Body of pancreas (tissue), 4 donors: ENCODE measurements around the gene KLF9. TPM values are rescaled to one million over a fixed set of nuclear protein-coding genes. Genes with fewer than 3 reads are reported as not detected.

Source experiments
- ATAC-seq: fragments of 150-250 bp; one replicate; pipeline ENCODE4 v1.9.1; 2016
- DNase-seq, 4 donors: peaks; one replicate each; pipeline ENCODE4 v3.0.0-alpha.2; 2019
- H3K27ac ChIP-seq, 4 donors: fragments of 200-600 bp; sonication (generic); 1 replicate in 3 of 4; 2 replicates in 1 of 4; pipeline versions ENCODE4 v1.5.1 to v1.6.1; 2016 to 2019; ENCODE audit warnings: mild to moderate bottlenecking in 1 of 4, mixed read lengths in 1 of 4, moderate library complexity in 1 of 4
- H3K27me3 ChIP-seq, 2 donors: fragments of 200-600 bp; sonication (generic); one replicate each; pipeline ENCODE4 v1.6.0; 2016; ENCODE audit warnings: mild to moderate bottlenecking in 1 of 2
- H3K36me3 ChIP-seq, 2 donors: fragments of 200-600 bp; sonication (generic); replicated peaks in 1 of 2; 2 replicates each; pipeline ENCODE4 v1.5.1; 2016; ENCODE audit warnings: low read depth in 2 of 2; ENCODE audit not compliant: insufficient read depth in 1 of 2
- H3K4me1 ChIP-seq: fragments of 200-600 bp; sonication (generic); one replicate; pipeline ENCODE4 v1.6.0; 2016
- H3K4me3 ChIP-seq, 2 donors: fragments of 200-600 bp; sonication (generic); 1 replicate in 1 of 2; 2 replicates in 1 of 2; pipeline ENCODE4 v1.5.1; 2016 to 2019
- H3K9me3 ChIP-seq, 3 donors: fragments of 200-600 bp; sonication (generic); 1 replicate in 2 of 3; 2 replicates in 1 of 3; pipeline ENCODE4 v1.5.1; 2016
- POLR2A ChIP-seq, 3 donors: fragments of 450-650 bp; IDR thresholded peaks; one replicate each; pipeline ENCODE4 v1.6.1; 2016; ENCODE audit warnings: antibody characterized with exemption in 3 of 3, mild to moderate bottlenecking in 2 of 3
- WGBS, 2 donors: methylation state at CpG; one replicate each; pipeline ENCODE4 v1.1.5; 2017; 5-methylcytosine and 5-hydroxymethylcytosine counted together
- intact Hi-C: fragments of 100-400 bp; cut with DNase I; formaldehyde crosslinking; loops from one replicate; pipeline ENCODE4 v1.15.1; 2023
- total RNA-seq, 2 donors: library from RNA; depleted of rRNA; stranded (reverse); fragments of >200 nt; gene quantifications; one replicate each; pipeline ENCODE4 v1.1.0, GENCODE V29; 2016
- TF ChIP-seq, protein P1 (sequence below), 7 experiments: fragments of 450-650 bp in 4 of 7; fragments of 200-600 bp in 3 of 7; sonication (generic) in 3 of 7; IDR thresholded peaks; one replicate each; pipeline ENCODE4 v1.5.1; 2016 to 2019; ENCODE audit warnings: antibody characterized with exemption in 7 of 7

KLF9 gene
- total RNA-seq, 2 donors from 2014 or later, result 38.1 to 63.6 TPM

DNA sequence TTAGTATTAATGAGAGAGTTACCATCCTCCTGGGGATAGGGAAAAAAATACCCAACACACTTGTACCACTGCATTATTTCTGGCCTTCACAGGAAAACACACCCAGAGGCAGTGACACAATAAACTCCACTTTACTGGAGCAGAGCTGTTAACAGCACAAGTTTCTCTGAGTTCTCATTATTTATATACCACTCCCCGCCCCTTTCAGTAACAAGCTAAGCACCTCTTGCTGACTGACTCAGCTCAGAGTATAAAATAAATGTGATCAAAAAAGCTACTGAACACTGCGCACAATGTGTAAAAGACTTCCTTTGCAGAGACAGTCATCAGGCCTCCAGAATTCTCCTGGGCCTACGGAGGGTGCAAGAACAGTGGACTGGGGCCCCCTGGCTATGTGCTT is 21.6 kb downstream of the KLF9 start:
- TF ChIP-seq, protein P1, sequence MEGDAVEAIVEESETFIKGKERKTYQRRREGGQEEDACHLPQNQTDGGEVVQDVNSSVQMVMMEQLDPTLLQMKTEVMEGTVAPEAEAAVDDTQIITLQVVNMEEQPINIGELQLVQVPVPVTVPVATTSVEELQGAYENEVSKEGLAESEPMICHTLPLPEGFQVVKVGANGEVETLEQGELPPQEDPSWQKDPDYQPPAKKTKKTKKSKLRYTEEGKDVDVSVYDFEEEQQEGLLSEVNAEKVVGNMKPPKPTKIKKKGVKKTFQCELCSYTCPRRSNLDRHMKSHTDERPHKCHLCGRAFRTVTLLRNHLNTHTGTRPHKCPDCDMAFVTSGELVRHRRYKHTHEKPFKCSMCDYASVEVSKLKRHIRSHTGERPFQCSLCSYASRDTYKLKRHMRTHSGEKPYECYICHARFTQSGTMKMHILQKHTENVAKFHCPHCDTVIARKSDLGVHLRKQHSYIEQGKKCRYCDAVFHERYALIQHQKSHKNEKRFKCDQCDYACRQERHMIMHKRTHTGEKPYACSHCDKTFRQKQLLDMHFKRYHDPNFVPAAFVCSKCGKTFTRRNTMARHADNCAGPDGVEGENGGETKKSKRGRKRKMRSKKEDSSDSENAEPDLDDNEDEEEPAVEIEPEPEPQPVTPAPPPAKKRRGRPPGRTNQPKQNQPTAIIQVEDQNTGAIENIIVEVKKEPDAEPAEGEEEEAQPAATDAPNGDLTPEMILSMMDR (IDR thresholded peaks at IDR 0.05), result no peak
- no peak for TF ChIP-seq POLR2A (IDR thresholded peaks at IDR 0.05)
- DNase-seq (no peak), ATAC-seq (no peak)
- intact Hi-C loops, result loop anchor here (10.0 kb wide), 2 partner anchors 68 to 202 kb away; no protein-coding TSS in a partner anchor
- H3K9me3 ChIP-seq, result no peaks in the 10 kb centered on the region
- H3K27ac ChIP-seq, result peak overlapping the region in 1 of 4 donors; percentile 3
- WGBS, 2 donors, result 84 to 89% methylated on average over 3 of the region's 3 CpGs
- peaks cover 71% of the 10 kb centered on the region for H3K4me1 ChIP-seq
- no peaks in the 10 kb centered on the region for H3K36me3 ChIP-seq
- H3K4me3 ChIP-seq, result no peak overlapping the region
- H3K27me3 ChIP-seq, result no peaks in the 10 kb centered on the region

DNA sequence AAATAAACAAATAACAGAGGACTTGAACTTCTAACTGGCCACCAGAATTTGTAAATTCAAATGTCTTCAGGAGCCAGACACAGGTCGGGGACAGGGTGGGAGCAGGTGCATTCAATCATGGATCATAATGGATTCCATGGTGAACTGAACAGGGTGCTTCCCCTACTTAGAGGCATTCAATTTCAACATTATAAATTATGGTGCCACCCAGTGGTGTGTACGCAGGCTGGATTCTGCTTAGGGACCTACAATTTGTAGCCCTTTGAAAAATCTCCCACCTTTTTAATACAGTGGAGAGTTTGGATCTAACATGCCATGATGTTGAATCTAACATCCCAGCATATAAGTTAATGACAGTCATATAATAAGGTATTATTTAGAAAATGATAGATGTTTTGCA is 22.3 kb downstream of the KLF9 start:
- TF ChIP-seq POLR2A (IDR thresholded peaks at IDR 0.05), result no peak
- TF ChIP-seq, protein P1 (IDR thresholded peaks at IDR 0.05), result peak in 5 of 7 experiments; percentile 8 to 25 (median 13)
- Histone ChIP-seq H3K4me1 (peaks cover 64% of the 10 kb centered on the region), H3K4me3 (no peak overlapping the region), H3K27me3 (no peaks in the 10 kb centered on the region), H3K9me3 (no peaks in the 10 kb centered on the region), H3K27ac (no peak overlapping the region), H3K36me3 (no peaks in the 10 kb centered on the region)
- DNase-seq (no peak), ATAC-seq (no peak)
- intact Hi-C loops, result loop anchor here (10.0 kb wide), 2 partner anchors 67 to 203 kb away; no protein-coding TSS in a partner anchor
- 83 to 92% methylated on average over 2 of the region's 2 CpGs for WGBS, 2 donors

- Histone ChIP-seq H3K27ac (peak overlapping the region in 1 of 4 donors; percentile 2), H3K9me3 (no peaks in the 10 kb centered on the region), H3K4me3 (no peak overlapping the region), H3K27me3 (no peaks in the 10 kb centered on the region), H3K36me3 (peaks cover 0 to 9% of the 10 kb centered on the region in 2 donors), H3K4me1 (peaks cover 60% of the 10 kb centered on the region)
- TF ChIP-seq, protein P1 (IDR thresholded peaks at IDR 0.05), result no peak
- TF ChIP-seq POLR2A (IDR thresholded peaks at IDR 0.05), result no peak
- intact Hi-C loops, result loop anchor here (10.0 kb wide), 2 partner anchors 66 to 204 kb away; no protein-coding TSS in a partner anchor
- WGBS, 2 donors, result 82 to 89% methylated on average over 2 of the region's 2 CpGs
- DNase-seq, result no peak
- no peak for ATAC-seq
These were observed 23.5 kb downstream of the KLF9 start for GRCh38 chr9:70390933-70391341.

DNA sequence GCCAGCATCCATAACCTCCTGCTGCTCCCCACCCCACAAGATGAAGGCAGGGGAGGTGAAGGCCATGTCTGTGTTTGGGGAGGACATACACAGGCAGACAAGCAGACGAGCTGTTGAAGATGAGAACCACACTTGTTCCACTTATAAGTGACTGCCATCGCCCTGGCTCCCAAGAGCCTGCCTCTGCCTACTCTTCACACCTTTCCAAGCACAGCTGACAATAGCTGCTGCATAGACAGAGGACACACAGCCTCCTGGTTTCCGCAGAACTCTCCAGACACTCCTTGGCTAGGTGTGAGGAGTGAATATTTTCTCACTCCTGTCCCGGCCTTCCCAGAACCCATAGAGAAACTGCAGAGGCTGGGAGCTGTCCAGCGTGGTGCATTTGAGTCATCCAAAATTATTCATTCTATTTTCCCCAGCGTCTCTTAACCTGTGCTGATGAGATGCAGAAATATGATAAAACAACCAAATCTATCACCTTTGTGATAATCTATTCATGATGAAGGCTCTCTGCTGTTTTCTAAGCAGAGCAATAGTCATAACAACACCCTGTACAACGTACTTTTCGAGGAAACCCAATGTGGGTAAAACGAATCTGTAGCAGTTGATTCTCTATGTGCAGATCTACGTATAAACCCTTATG is 24.7 kb downstream of the KLF9 start:
- TF ChIP-seq POLR2A (IDR thresholded peaks at IDR 0.05), result no peak
- TF ChIP-seq, protein P1 (IDR thresholded peaks at IDR 0.05), result no peak
- Histone ChIP-seq H3K27ac (no peak overlapping the region), H3K36me3 (peaks cover 0 to 11% of the 10 kb centered on the region in 2 donors), H3K4me1 (peaks cover 56% of the 10 kb centered on the region), H3K27me3 (no peaks in the 10 kb centered on the region), H3K4me3 (no peak overlapping the region), H3K9me3 (no peaks in the 10 kb centered on the region)
- WGBS, 2 donors, result 57 to 71% methylated on average over 10 of the region's 10 CpGs
- DNase-seq, result no peak
- intact Hi-C loops, result loop anchor here (10.0 kb wide), 2 partner anchors 65 to 205 kb away; no protein-coding TSS in a partner anchor
- peak; percentile 10 for ATAC-seq

- peaks cover 0 to 11% of the 10 kb centered on the region in 2 donors for H3K36me3 ChIP-seq
- DNase-seq (no peak), ATAC-seq (no peak)
- peaks cover 50% of the 10 kb centered on the region for H3K4me1 ChIP-seq
- no peaks in the 10 kb centered on the region for H3K9me3 ChIP-seq
- H3K27me3 ChIP-seq, result no peaks in the 10 kb centered on the region
- no peak overlapping the region for H3K4me3 ChIP-seq
- TF ChIP-seq, protein P1 (IDR thresholded peaks at IDR 0.05), result no peak
- no peak for TF ChIP-seq POLR2A (IDR thresholded peaks at IDR 0.05)
- intact Hi-C loops, result no loop called here
- no peak overlapping the region for H3K27ac ChIP-seq
- WGBS, 2 donors, result 83 to 84% methylated on average over 3 of the region's 3 CpGs
These were observed 25.3 kb downstream of the KLF9 start for GRCh38 chr9:70389188-70389587.
